PC-3 (cell line): ENCODE results near the gene RASSF5. TPM values are rescaled to one million over a fixed set of nuclear protein-coding genes. Genes with fewer than 3 reads are reported as not detected.
A peak's percentile ranks its signal among the peaks of the same experiment; 100 is the strongest.

Experiments
- ATAC-seq: fragments of 200-7000 bp; cut with Tn5 transposase; 2 replicates; pipeline ENCODE4 v1.9.1; 2020; ENCODE audit warnings: mild to moderate bottlenecking, moderate library complexity
- BruUV-seq: library from RNA; stranded (reverse); fragments of 400-500 nt; replicated peaks from 2 replicates; lab custom pipeline; 2021; lab: Mats Ljungman, UMichigan
- CTCF ChIA-PET: fragments of 300-600 bp; sonication (Branson Sonifier 250); formaldehyde crosslinking; loops from one replicate; lab custom pipeline; 2022; ENCODE audit warnings: antibody characterized with exemption; lab: Charles Lee
- POLR2A ChIA-PET: fragments of 300-600 bp; sonication (Branson Sonifier 250); formaldehyde crosslinking; loops from one replicate; lab custom pipeline; 2022; ENCODE audit warnings: antibody characterized with exemption; ENCODE audit not compliant: unreplicated experiment; lab: Charles Lee
- DNase-seq: peaks from one replicate; pipeline ENCODE4 v3.0.0-alpha.2; 2015
- H2AFZ ChIP-seq: fragments of 300-600 bp; sonication (generic); 2 replicates; pipeline ENCODE4 v1.6.0; 2016; ENCODE audit warnings: antibody characterized with exemption, low read length
- H3F3A ChIP-seq: fragments of 300-600 bp; sonication (generic); one replicate; pipeline ENCODE4 v1.6.0; 2017; ENCODE audit warnings: antibody characterized with exemption, low read length, control low read depth, mild to moderate bottlenecking; ENCODE audit not compliant: unreplicated experiment
- H3K27ac ChIP-seq: fragments of 300-600 bp; sonication (generic); 2 replicates; pipeline ENCODE4 v1.5.1; 2016; ENCODE audit warnings: mild to moderate bottlenecking, low read length
- H3K27me3 ChIP-seq: fragments of 300-600 bp; sonication (generic); 2 replicates; pipeline ENCODE4 v1.6.1; 2016; ENCODE audit warnings: low read length, mixed read lengths
- H3K36me3 ChIP-seq: fragments of 300-600 bp; sonication (generic); 2 replicates; pipeline ENCODE4 v1.6.1; 2016; ENCODE audit warnings: low read depth, mixed run types, low read length, mixed read lengths
- H3K4me1 ChIP-seq: fragments of 300-600 bp; sonication (generic); 2 replicates; pipeline ENCODE4 v1.5.1; 2016; ENCODE audit warnings: low read length; ENCODE audit not compliant: insufficient read depth
- H3K4me2 ChIP-seq: fragments of 300-600 bp; sonication (generic); 2 replicates; pipeline ENCODE4 v1.6.0; 2016; ENCODE audit warnings: low read length
- H3K4me3 ChIP-seq: fragments of 300-600 bp; sonication (generic); 2 replicates; pipeline ENCODE4 v1.5.1; 2016; ENCODE audit warnings: mild to moderate bottlenecking, low read length, mixed read lengths
- H3K79me2 ChIP-seq: fragments of 300-600 bp; sonication (generic); 2 replicates; pipeline ENCODE4 v1.6.1; 2017; ENCODE audit warnings: low read length, mixed read lengths
- H3K9ac ChIP-seq: fragments of 300-600 bp; sonication (generic); 2 replicates; pipeline ENCODE4 v1.6.0; 2016; ENCODE audit warnings: mild to moderate bottlenecking, low read length
- H3K9me2 ChIP-seq: fragments of 300-600 bp; sonication (generic); replicated peaks from 2 replicates; pipeline ENCODE4 v1.6.1; 2016; ENCODE audit warnings: mixed run types, low read length, mixed read lengths
- H3K9me3 ChIP-seq: fragments of 300-600 bp; sonication (generic); 2 replicates; pipeline ENCODE4 v1.6.1; 2016; ENCODE audit warnings: low read length, mixed read lengths
- H4K20me1 ChIP-seq: fragments of 300-600 bp; sonication (generic); 2 replicates; pipeline ENCODE4 v1.6.1; 2016; ENCODE audit warnings: low read length, mixed read lengths
- CTCF ChIP-seq: fragments of 300-600 bp; sonication (generic); conservative IDR thresholded peaks from 2 replicates; pipeline ENCODE4 v1.5.1; 2017; ENCODE audit warnings: antibody characterized with exemption, low read depth, mild to moderate bottlenecking, low read length
- EZH2 ChIP-seq: fragments of 300-600 bp; sonication (generic); IDR thresholded peaks from one replicate; pipeline ENCODE4 v1.6.1; 2017; ENCODE audit warnings: antibody characterized with exemption, mild to moderate bottlenecking, low read length; ENCODE audit not compliant: unreplicated experiment
- EZH2phosphoT487 ChIP-seq: fragments of 300-600 bp; sonication (generic); IDR thresholded peaks from 2 replicates; pipeline ENCODE4 v1.6.1; 2018; ENCODE audit warnings: mild to moderate bottlenecking, antibody characterized with exemption, low read length, borderline replicate concordance
- intact Hi-C: fragments of 100-400 bp; cut with micrococcal nuclease; formaldehyde crosslinking; loops from 2 replicates; pipeline ENCODE4 v1.9.0; 2023
- total RNA-seq: library from RNA; depleted of rRNA; stranded (reverse); fragments of >200 nt; gene quantifications from 2 replicates; pipeline ENCODE4 v1.2.3, GENCODE V29; 2014

RASSF5 gene
- total RNA-seq, 1 experiment from 2014 or later = 15.5 TPM

GRCh38 chr1:206524739-206525364, 17.5 kb downstream of the RASSF5 start:
- Histone ChIP-seq H3F3A (no peaks in the 10 kb centered on the region), H3K4me1 (peaks cover 19% of the 10 kb centered on the region), H2AFZ (0 out of 2 replicates have a peak overlapping the region, but pooled peaks have one; percentile 1), H3K27me3 (no peaks in the 10 kb centered on the region), H3K9ac (no peak overlapping the region), H3K79me2 (no peaks in the 10 kb centered on the region), H3K9me2 (no peaks in the 10 kb centered on the region), H3K36me3 (no peaks in the 10 kb centered on the region), H3K27ac (no peak overlapping the region), H3K4me2 (peak overlapping the region; percentile 9), H3K9me3 (no peaks in the 10 kb centered on the region), H4K20me1 (no peaks in the 10 kb centered on the region), H3K4me3 (no peak overlapping the region)
- ChIA-PET POLR2A (no interaction called here), CTCF (no interaction called here)
- DNase-seq (peak; percentile 68), ATAC-seq (peak; percentile 72)
- TF ChIP-seq EZH2 (no peak), CTCF (no peak), EZH2phosphoT487 (no peak)
- no TSS peak for BruUV-seq
- intact Hi-C loops = no loop called here

- no peak overlapping the region for H3K9ac ChIP-seq
- H3K27ac ChIP-seq = no peak overlapping the region
- no peak overlapping the region for H3K4me2 ChIP-seq
- DNase-seq (no peak), ATAC-seq (no peak)
- intact Hi-C loops = no loop called here
- H3K4me3 ChIP-seq = no peak overlapping the region
- no TSS peak for BruUV-seq
- no peaks in the 10 kb centered on the region for H3K36me3 ChIP-seq
- no peak for TF ChIP-seq EZH2
- no peak for TF ChIP-seq EZH2phosphoT487
- no peak for TF ChIP-seq CTCF
- H4K20me1 ChIP-seq = no peaks in the 10 kb centered on the region
- no peak overlapping the region for H2AFZ ChIP-seq
- H3K27me3 ChIP-seq = no peaks in the 10 kb centered on the region
- ChIA-PET CTCF (no interaction called here), POLR2A (no interaction called here)
- H3K9me3 ChIP-seq = no peaks in the 10 kb centered on the region
- H3K79me2 ChIP-seq = no peaks in the 10 kb centered on the region
- H3F3A ChIP-seq = no peaks in the 10 kb centered on the region
- H3K9me2 ChIP-seq = no peaks in the 10 kb centered on the region
- peaks cover 11% of the 10 kb centered on the region for H3K4me1 ChIP-seq
These were observed 19.0 kb downstream of the RASSF5 start for GRCh38 chr1:206526064-206526911.

- TF ChIP-seq EZH2 = no peak
- no peak for TF ChIP-seq CTCF
- TF ChIP-seq EZH2phosphoT487 = no peak
- Histone ChIP-seq H3K27me3 (no peaks in the 10 kb centered on the region), H3K9ac (no peak overlapping the region), H2AFZ (no peak overlapping the region), H3K27ac (no peak overlapping the region), H3K79me2 (no peaks in the 10 kb centered on the region), H3K4me1 (peaks cover 8% of the 10 kb centered on the region), H4K20me1 (no peaks in the 10 kb centered on the region), H3K36me3 (no peaks in the 10 kb centered on the region), H3K9me2 (no peaks in the 10 kb centered on the region), H3F3A (no peaks in the 10 kb centered on the region), H3K4me3 (no peak overlapping the region), H3K4me2 (no peak overlapping the region), H3K9me3 (no peaks in the 10 kb centered on the region)
- ATAC-seq = no peak
- intact Hi-C loops = no loop called here
- CTCF ChIA-PET = no interaction called here
- no TSS peak for BruUV-seq
- POLR2A ChIA-PET = no interaction called here
- DNase-seq = no peak
These were observed 22.1 kb downstream of the RASSF5 start for GRCh38 chr1:206529425-206529824.
